ENCODE measurements around the gene PNPLA7. TPM values are rescaled to one million over a fixed set of nuclear protein-coding genes. Genes with fewer than 3 reads are reported as not detected.

The PNPLA7 gene
- total RNA-seq, 1 experiment from 2014 or later = 1.3 TPM

GRCh38 chr9:137448602-137448962 is 101.6 kb downstream of the PNPLA7 start:
- CTCF ChIA-PET = interaction anchor here (3.6 kb wide), 1 partner anchor 26 kb away, joined by 13 read pairs; the partner anchor contains the start of genes EXD3 and NOXA1
- no peaks in the 10 kb centered on the region for H3K9me3 Mint-ChIP-seq

GRCh38 chr9:137447722-137448601 is 102.2 kb downstream of the PNPLA7 start:
- ATAC-seq (no peak), DNase-seq (ENCODE audit: low spot score) (no peak)

More at GRCh38 chr9:137448602-137448962, 101.6 kb downstream of the PNPLA7 start:
- DNase-seq (ENCODE audit: low spot score) (no peak), ATAC-seq (no peak)
- peaks cover 3% of the 10 kb centered on the region for H3K4me1 Mint-ChIP-seq
- H3K36me3 Mint-ChIP-seq = no peaks in the 10 kb centered on the region
- H3K27me3 Mint-ChIP-seq (ENCODE audit: low read depth) = no peaks in the 10 kb centered on the region; the same call in 1 of the 2 replicates
- TF ChIP-seq NR1H2 (CRISPR knock-in tag; IDR thresholded peaks at IDR 0.05) (no peak), ZNF281 (CRISPR knock-in tag; IDR thresholded peaks at IDR 0.05) (no peak), ATF6 (CRISPR knock-in tag; IDR thresholded peaks at IDR 0.05) (no peak), SOX15 (CRISPR knock-in tag; IDR thresholded peaks at IDR 0.05) (no peak), NFYB (CRISPR knock-in tag; conservative IDR thresholded peaks at IDR 0.05; ENCODE audit: low read depth) (no peak), CTCF (IDR thresholded peaks at IDR 0.05) (no peak)
- H3K4me3 Mint-ChIP-seq = no peak overlapping the region
- no peak overlapping the region for H3K27ac Mint-ChIP-seq
- POLR2A ChIA-PET = no interaction called here

More at GRCh38 chr9:137447722-137448601, 102.2 kb downstream of the PNPLA7 start:
- TF ChIP-seq PRRX2 (CRISPR knock-in tag; IDR thresholded peaks at IDR 0.05) (no peak), FOXJ3 (CRISPR knock-in tag; IDR thresholded peaks at IDR 0.05; ENCODE audit: borderline replicate concordance) (no peak), ZNF425 (CRISPR knock-in tag; conservative IDR thresholded peaks at IDR 0.05) (no peak), CREM (CRISPR knock-in tag; IDR thresholded peaks at IDR 0.05) (no peak), ELF4 (CRISPR knock-in tag; IDR thresholded peaks at IDR 0.05; ENCODE audit: low read depth) (no peak), MXD4 (CRISPR knock-in tag; IDR thresholded peaks at IDR 0.05; ENCODE audit: borderline replicate concordance) (no peak), SMAD4 (CRISPR knock-in tag; IDR thresholded peaks at IDR 0.05) (no peak), ATF2 (CRISPR knock-in tag; IDR thresholded peaks at IDR 0.05; ENCODE audit: borderline replicate concordance, low read depth) (no peak), ZNF232 (CRISPR knock-in tag; IDR thresholded peaks at IDR 0.05) (no peak)
- Mint-ChIP-seq H3K9me3 (no peaks in the 10 kb centered on the region), H3K4me1 (peaks cover 3% of the 10 kb centered on the region), H3K36me3 (no peaks in the 10 kb centered on the region), H3K27ac (no peak overlapping the region), H3K27me3 (ENCODE audit: low read depth) (no peaks in the 10 kb centered on the region; the same call in 1 of the 2 replicates), H3K4me3 (no peak overlapping the region)
- CTCF ChIA-PET = interaction anchor here (1.7 to 3.6 kb wide), 2 partner anchors 25 to 161 kb away, joined by 5 to 13 read pairs; partner anchors contain the start of genes EXD3 and NOXA1
- POLR2A ChIA-PET = no interaction called here
